MM.1S (cell line): Measurements from ENCODE around the gene HLA-DPA1.

Experiments used
- CTCF ChIP-seq: fragments of 300-600 bp; sonication (generic); IDR thresholded peaks from 2 replicates; pipeline ENCODE4 v1.5.1; 2016; ENCODE audit warnings: antibody characterized with exemption, low read length, mixed read lengths
- EZH2 ChIP-seq: fragments of 300-600 bp; sonication (generic); optimal IDR thresholded peaks from 2 replicates; pipeline ENCODE3; 2017; ENCODE audit warnings: low read depth, mild to moderate bottlenecking, antibody characterized with exemption, low read length, mixed read lengths

DNA sequence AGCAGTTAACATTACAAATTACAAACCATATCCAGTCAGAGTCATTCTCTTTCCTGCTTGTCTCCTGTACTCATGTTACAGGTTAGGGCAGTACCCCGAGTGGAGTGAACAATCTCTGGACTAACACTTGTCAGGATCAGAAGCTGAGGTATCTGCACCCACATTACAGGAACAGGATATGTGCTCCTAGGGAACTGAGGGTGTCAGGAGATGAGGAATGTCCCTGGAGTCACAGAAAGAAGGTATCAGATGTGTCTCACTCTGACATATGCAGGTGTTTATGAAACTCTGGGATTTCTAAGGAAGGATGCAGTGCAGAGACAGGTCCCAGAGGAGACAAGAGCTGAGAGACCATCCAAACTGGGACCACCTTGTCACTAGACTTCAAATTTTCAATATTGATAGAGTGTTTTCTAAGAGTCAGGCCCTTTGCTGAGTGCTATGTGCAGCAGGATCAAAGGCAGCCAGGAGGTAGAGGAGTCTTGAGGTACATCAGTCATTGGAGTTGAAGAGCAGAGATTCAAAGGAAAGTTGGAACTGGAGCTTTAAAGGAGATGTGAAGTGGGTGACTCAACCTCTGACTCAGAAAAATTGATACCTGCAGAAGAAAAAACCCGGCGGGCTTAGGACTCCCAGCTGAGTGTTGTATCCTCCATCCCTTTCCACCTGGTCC, 14.9 kb upstream of the HLA-DPA1 start:
- no peak for TF ChIP-seq CTCF
- no peak for TF ChIP-seq EZH2
